ENCODE measurements around the gene CAPN1.
"Not testable (repeated sequence)": the region's sequence is repeated elsewhere in the genome, so short reads cannot be mapped to it uniquely, and the experiment has no call there.

CAPN1 gene

GRCh38 chr11:65181569-65182257 is at the start of gene CAPN1:
TSS of gene CAPN1 (plus strand) at chr11:65181928. CDS start at chr11:65182702, 774 bp downstream.
- peak; percentile 61 for DNase-seq (ENCODE audit: low read depth)

GRCh38 chr11:65132238-65132987 is 49.3 kb upstream of the CAPN1 start:
- no peak for DNase-seq (ENCODE audit: low read depth)

DNA sequence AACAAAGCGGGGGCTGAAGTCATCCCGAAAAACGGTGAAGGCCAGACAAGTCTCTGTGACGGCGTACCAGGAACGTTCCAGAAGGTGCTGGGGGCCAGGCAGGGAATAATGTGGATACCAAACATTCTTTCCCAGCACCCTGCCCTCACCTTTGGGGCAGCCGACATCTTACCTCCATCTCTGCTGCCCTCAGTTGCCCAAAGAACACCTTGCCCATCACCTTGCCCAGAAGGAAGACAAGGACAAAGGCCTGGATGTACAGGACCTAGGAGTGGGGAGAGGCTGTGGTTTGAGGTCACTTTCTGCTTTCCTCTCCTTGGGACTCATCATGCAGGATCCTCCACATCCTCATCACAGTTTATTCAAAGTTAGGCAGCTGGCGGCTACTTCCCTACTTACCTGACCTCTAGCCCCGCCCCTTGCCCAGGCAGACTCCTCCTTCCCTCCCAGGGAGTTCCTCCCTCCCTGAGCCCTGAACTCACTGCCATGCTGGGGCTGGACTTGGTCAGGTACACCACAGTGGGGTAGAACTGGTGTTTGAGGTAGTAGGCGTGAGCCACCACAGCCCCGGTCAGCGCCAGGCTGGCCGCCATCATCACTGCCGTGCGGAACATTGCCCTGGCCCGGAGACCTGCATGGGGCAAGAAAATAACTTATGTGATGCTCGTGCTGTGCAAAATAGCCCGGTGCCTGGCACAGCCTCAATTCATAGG is 48.6 kb upstream of the CAPN1 start:
- DNase-seq (ENCODE audit: low read depth), result no peak

GRCh38 chr11:65133724-65134123 is 48.0 kb upstream of the CAPN1 start:
- no peak for DNase-seq (ENCODE audit: low read depth)

GRCh38 chr11:65134240-65134951 is 47.3 kb upstream of the CAPN1 start, which contains the start of gene SYVN1:
TSS of gene SYVN1 (minus strand) at chr11:65134519. CDS start at chr11:65133601, 918 bp downstream.
- peak; percentile 91 for DNase-seq (ENCODE audit: low read depth)

DNA sequence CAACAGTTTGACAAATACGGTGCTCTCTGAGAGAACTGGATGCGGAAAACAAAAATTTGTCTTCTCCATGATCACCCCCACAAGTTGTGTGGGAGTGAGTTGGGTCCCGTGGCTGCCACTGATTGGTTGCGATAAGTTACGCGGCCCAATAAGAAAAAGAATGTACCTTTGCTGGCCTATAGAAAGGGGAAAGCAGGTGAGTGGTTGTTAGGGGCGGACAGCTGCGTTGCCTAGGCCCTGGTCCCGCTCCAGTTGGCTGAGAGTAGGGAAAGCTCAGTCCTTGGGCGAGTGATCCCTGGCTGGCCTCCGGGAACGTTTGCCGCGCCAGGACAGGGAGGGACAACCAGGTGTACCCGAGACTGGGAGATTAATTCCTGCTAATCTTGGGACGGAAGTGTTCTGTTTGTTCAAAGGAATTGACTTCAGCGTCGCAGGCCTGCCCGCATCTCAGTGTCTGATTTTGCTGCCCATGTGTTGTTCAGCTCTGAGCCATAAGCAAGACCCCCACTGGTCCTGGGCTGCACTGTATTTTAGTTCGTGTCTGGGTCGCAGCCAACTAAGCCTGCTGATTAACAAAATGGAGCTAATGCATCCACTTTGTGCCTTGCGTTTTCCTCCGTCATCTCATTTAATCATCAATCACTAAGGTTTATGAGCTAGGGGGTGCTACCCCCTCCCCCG is 46.6 kb upstream of the CAPN1 start:
- peak; percentile 71 for DNase-seq (ENCODE audit: low read depth)

GRCh38 chr11:65135633-65136145 is 46.0 kb upstream of the CAPN1 start:
- DNase-seq (ENCODE audit: low read depth), result no peak

- no peak for DNase-seq (ENCODE audit: low read depth)
Measured at GRCh38 chr11:65136515-65137096, 45.1 kb upstream of the CAPN1 start.

DNA sequence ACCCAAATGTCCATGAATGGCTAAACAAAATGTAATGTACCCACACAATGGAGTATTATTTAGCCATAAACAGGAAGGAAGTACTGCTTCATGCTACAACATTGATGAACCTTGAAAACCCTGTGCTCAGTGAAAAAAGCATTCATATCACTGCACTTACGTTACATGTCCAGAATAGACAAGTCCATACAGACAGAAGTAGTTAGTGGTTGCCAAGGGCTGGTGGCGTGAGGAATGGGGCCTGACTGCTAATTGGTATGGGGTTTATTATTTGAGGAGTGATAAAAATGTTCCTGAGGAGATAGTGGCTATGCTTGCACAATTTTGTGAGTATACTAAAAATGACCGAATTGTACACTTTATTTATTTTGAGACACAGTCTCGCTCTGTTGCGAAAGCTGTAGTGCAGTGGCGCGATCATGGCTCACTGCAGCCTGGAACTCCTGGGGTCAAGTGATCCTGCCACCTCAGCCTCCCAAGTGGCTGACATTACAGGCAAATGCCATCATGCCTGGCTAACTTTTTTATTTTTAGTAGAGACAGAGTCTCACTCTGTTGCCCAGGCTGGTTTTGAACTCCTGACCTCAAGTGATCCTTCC is 39.7 kb upstream of the CAPN1 start:
- no peak for DNase-seq (ENCODE audit: low read depth)

- no peak for DNase-seq (ENCODE audit: low read depth)
Measured at GRCh38 chr11:65147352-65148075, 34.2 kb upstream of the CAPN1 start.

- no peak for DNase-seq (ENCODE audit: low read depth)
Measured at GRCh38 chr11:65148657-65149056, 33.1 kb upstream of the CAPN1 start.

- DNase-seq (ENCODE audit: low read depth), result not testable (repeated sequence)
Measured at GRCh38 chr11:65150131-65150508, 31.6 kb upstream of the CAPN1 start.

GRCh38 chr11:65150509-65151299 is 31.0 kb upstream of the CAPN1 start:
- DNase-seq (ENCODE audit: low read depth), result no peak

DNA sequence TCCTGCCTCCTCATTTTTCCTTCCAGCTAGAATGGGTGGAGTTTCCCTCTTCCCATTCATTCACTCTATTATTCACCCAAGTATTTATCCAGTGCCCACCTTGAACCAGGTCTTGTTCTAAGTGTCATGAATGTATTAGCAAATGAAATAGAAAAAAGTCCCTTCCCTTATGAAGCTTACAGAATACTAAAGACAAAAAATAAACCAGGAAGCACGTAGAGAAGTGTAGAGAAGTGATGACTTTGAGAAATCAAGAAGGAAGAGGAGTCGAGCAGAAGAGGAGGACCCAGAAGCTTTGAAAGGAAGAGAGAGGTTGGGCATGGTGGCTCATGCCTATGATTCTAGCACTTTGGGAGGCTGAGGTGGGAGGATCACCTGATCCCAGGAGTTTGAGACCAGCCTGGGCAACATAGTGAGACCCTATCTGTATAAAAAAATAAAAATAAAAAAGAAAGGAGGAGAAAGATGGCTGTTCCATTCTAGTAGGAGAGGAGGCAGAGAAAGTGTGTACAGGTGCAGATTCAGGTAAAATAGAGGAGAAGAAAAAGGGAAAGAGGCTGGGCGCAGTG is 30.3 kb upstream of the CAPN1 start:
- DNase-seq (ENCODE audit: low read depth), result no peak

DNA sequence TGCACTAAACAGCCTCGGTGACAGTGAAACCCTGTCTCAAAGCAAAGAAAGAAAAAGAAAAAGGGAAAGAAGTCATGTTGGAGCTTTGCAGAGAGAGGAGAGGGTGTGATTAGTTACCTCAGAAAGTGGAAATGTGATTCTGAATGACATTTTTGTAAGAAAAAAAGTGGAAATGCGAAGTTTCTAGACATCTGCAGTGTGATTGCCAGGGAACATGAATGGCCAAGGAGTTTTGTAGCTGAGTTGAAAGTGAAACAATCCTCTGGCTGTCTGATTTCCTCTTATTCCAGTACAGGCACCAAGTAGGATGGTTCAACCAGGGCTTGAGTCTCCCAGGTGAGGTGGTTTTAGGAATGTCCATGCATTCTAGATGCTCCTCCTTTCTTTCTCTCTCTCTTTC is 29.6 kb upstream of the CAPN1 start:
- DNase-seq (ENCODE audit: low read depth), result no peak

DNA sequence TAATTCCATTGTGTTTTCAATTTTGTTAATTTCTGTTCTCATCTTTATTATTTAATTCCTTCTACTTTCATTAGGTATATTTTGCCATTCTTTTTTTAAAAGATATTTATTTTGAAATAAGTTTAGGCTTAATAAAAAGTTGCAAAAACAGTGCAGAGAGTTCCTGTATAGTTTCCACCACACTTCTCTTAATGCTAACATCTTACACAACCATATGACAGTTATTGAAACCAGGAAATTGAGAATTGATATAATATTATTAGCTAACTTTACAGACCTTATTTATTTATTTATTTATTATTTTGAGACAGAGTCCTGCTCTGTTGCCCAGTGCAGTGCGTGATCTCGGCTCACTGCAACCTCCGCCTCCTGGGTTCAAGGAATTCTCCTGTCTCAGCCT is 25.5 kb upstream of the CAPN1 start:
- no peak for DNase-seq (ENCODE audit: low read depth)

DNA sequence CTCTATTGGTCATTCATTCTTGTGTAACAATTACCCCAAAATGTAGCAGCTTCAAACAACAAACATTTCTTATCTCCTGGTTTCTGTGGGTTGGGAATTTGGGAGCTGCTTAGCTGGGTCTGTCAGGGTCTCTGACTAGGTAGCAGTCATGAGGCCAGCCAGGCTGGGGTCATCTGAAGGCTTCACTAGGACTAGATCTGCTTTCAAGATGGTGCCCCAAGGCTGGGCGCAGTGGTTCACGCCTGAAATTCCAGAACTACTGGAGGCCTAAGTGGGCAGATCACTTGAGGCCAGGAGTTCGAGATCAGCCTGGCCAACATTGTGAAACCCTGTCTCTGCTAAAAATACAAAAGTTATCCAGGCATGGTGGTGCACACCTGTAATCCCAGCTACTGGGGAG is 24.8 kb upstream of the CAPN1 start:
- DNase-seq (ENCODE audit: low read depth), result no peak

- no peak for DNase-seq (ENCODE audit: low read depth)
Measured at GRCh38 chr11:65157336-65157735, 24.4 kb upstream of the CAPN1 start.

DNA sequence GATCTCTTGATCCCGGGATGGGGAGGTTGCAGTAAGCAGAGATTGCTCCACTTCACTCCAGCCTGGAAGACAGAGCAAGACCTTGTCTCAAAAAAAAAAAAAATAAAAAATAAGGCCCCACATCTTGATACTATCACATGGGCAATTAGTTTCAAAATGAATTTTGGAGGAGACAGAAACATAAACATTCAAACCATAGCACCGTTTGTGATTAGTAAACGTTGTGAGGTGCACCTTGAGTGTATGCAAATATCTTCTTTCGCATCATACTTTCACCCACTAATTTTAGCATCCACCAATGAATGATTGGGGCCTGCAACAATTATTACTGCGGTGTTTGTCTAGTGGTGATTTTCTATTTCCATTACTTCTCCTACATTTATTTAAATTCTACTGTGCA is 22.7 kb upstream of the CAPN1 start:
- DNase-seq (ENCODE audit: low read depth), result no peak

Data from activated T-helper 9 cell treated with anti-CD3 and anti-CD28 coated beads, Interleukin-2, amount 50 U/mL, for 16 hours (primary cell).